Spleen (tissue), 7 donors: ENCODE data around the gene DCST1.

ENCODE experiments used
- POLR2A ChIP-seq, 3 donors: fragments of 450-650 bp; IDR thresholded peaks; one replicate each; pipeline ENCODE4 v1.5.1; 2017; ENCODE audit warnings: antibody characterized with exemption in 3 of 3, mild to moderate bottlenecking in 1 of 3
- POLR2AphosphoS5 ChIP-seq, 3 donors: sonication (generic); formaldehyde crosslinking; IDR thresholded peaks; one replicate each; pipeline ENCODE4 v1.5.1; 2017; ENCODE audit warnings: antibody characterized with exemption in 3 of 3
- TF ChIP-seq, protein P1 (sequence below), 11 experiments: fragments of 200-600 bp in 7 of 11; fragments of 450-650 bp in 4 of 11; sonication (generic) in 4 of 11; IDR thresholded peaks in 8 of 11; conservative IDR thresholded peaks in 3 of 11; 1 replicate in 7 of 11; 2 replicates in 4 of 11; pipeline versions ENCODE4 v1.4.0 to v1.8.0; 2016 to 2021; ENCODE audit warnings: antibody characterized with exemption in 11 of 11, inconsistent platforms in 4 of 11, mild to moderate bottlenecking in 1 of 11
- donor health status: DM: no; HTN: no; CAD: no; lungs with moderate emphysema.
- donor health status: DM: no; HTN: no; CAD: no.
- donor health status: DM: no; HTN: no; CAD: no.

DNA sequence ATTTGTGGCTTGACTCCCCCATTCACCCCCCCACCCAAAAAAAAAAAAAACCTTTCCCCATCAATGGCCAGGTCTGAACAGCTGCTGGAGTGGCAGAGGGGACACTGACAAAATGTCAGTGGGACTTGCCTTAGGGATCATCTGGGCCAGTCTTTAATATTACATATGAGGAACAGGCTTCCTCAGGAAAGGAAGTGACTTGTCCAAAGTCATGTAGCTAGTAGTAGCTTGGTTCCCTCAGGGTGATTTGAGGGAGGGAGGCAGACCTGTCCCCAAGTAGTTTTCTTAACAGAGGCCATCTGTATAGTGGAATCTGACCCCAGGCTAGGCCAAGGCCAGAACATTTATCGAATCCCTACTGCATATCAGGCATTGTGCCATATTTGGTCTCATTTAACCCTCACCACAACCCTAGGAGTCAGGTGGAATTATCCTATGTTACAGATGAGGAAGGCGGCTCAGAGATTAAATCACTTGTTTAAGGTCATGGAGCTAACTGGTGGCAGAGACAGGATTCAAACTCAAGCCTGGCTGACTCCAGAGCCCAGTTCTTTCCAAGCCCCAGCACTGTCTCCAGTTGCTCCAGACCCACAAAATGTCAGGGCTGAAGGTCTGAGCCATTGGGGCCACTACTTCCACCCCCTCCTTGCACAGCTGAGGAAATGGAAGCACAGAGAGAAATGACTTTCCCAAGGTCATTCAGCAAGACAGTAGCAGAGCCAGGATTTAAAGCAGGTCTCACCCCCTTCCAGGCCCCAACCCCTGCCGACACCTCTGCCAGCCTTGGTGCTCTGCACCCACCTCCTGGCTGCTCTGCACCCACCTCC lies 20.6 kb upstream of the DCST1 start:
- TF ChIP-seq, protein P1, sequence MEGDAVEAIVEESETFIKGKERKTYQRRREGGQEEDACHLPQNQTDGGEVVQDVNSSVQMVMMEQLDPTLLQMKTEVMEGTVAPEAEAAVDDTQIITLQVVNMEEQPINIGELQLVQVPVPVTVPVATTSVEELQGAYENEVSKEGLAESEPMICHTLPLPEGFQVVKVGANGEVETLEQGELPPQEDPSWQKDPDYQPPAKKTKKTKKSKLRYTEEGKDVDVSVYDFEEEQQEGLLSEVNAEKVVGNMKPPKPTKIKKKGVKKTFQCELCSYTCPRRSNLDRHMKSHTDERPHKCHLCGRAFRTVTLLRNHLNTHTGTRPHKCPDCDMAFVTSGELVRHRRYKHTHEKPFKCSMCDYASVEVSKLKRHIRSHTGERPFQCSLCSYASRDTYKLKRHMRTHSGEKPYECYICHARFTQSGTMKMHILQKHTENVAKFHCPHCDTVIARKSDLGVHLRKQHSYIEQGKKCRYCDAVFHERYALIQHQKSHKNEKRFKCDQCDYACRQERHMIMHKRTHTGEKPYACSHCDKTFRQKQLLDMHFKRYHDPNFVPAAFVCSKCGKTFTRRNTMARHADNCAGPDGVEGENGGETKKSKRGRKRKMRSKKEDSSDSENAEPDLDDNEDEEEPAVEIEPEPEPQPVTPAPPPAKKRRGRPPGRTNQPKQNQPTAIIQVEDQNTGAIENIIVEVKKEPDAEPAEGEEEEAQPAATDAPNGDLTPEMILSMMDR (IDR thresholded peaks at IDR 0.05 in 8 of 11, conservative IDR thresholded peaks at IDR 0.05 in 3 of 11) = no peak
- TF ChIP-seq POLR2AphosphoS5 (IDR thresholded peaks at IDR 0.05) = no peak
- TF ChIP-seq POLR2A (IDR thresholded peaks at IDR 0.05) = no peak
